Measurements from ENCODE around the gene MTA1. TPM values are rescaled to one million over a fixed set of nuclear protein-coding genes. Genes with fewer than 3 reads are reported as not detected.

The MTA1 gene
- polyA plus RNA-seq, 4 donors: 28.4 to 98.9 (median 51.9) TPM

- FAIRE-seq: no peak
- H3K27ac ChIP-seq (ENCODE audit: low read depth in 1 of 3, low read length in 2 of 3): no peak overlapping the region
- H3K4me1 ChIP-seq (ENCODE audit: control insufficient read depth in 3 of 3, insufficient read depth in 2 of 3, low read depth in 1 of 3, low read length in 2 of 3): no peaks in the 10 kb centered on the region
- WGBS, 3 donors: 95 to 98% (median 97%) methylated on average over 18 to 29 of the region's 29 CpGs
- H3K4me3 ChIP-seq (ENCODE audit: low read depth in 1 of 3, low read length in 3 of 3): no peak overlapping the region
- H3K36me3 ChIP-seq (ENCODE audit: control insufficient read depth in 3 of 3, insufficient read depth in 2 of 3, low read depth in 1 of 3, low read length in 3 of 3): peaks cover 0 to 86% (median 0%) of the 10 kb centered on the region in 3 donors
- DNase-seq: no peak
- H3K27me3 ChIP-seq (ENCODE audit: control insufficient read depth in 3 of 3, insufficient read depth in 3 of 3, low read length in 3 of 3): no peaks in the 10 kb centered on the region
- H3K9me3 ChIP-seq (ENCODE audit: control insufficient read depth in 2 of 2, insufficient read depth in 1 of 2, low read depth in 1 of 2, low read length in 1 of 2): no peaks in the 10 kb centered on the region
Observed at GRCh38 chr14:105384605-105385321, 34.9 kb upstream of the MTA1 start.

- Histone ChIP-seq H3K27me3 (ENCODE audit: control insufficient read depth in 3 of 3, insufficient read depth in 3 of 3, low read length in 3 of 3) (no peaks in the 10 kb centered on the region), H3K9me3 (ENCODE audit: control insufficient read depth in 2 of 2, insufficient read depth in 1 of 2, low read depth in 1 of 2, low read length in 1 of 2) (no peaks in the 10 kb centered on the region), H3K36me3 (ENCODE audit: control insufficient read depth in 3 of 3, insufficient read depth in 2 of 3, low read depth in 1 of 3, low read length in 3 of 3) (peaks cover 0 to 82% (median 0%) of the 10 kb centered on the region in 3 donors), H3K27ac (ENCODE audit: low read depth in 1 of 3, low read length in 2 of 3) (no peak overlapping the region), H3K4me1 (ENCODE audit: control insufficient read depth in 3 of 3, insufficient read depth in 2 of 3, low read depth in 1 of 3, low read length in 2 of 3) (no peaks in the 10 kb centered on the region), H3K4me3 (ENCODE audit: low read depth in 1 of 3, low read length in 3 of 3) (no peak overlapping the region)
- DNase-seq (no peak), FAIRE-seq (no peak)
- 94 to 95% (median 94%) methylated on average over 19 of the region's 19 CpGs for WGBS, 3 donors
Observed at GRCh38 chr14:105385322-105385637, 34.3 kb upstream of the MTA1 start.

GRCh38 chr14:105385698-105386365 is 33.8 kb upstream of the MTA1 start:
- Histone ChIP-seq H3K27ac (ENCODE audit: low read depth in 1 of 3, low read length in 2 of 3) (no peak overlapping the region), H3K4me1 (ENCODE audit: control insufficient read depth in 3 of 3, insufficient read depth in 2 of 3, low read depth in 1 of 3, low read length in 2 of 3) (no peaks in the 10 kb centered on the region), H3K9me3 (ENCODE audit: control insufficient read depth in 2 of 2, insufficient read depth in 1 of 2, low read depth in 1 of 2, low read length in 1 of 2) (no peaks in the 10 kb centered on the region), H3K4me3 (ENCODE audit: low read depth in 1 of 3, low read length in 3 of 3) (no peak overlapping the region), H3K36me3 (ENCODE audit: control insufficient read depth in 3 of 3, insufficient read depth in 2 of 3, low read depth in 1 of 3, low read length in 3 of 3) (peaks cover 0 to 78% (median 0%) of the 10 kb centered on the region in 3 donors), H3K27me3 (ENCODE audit: control insufficient read depth in 3 of 3, insufficient read depth in 3 of 3, low read length in 3 of 3) (no peaks in the 10 kb centered on the region)
- no peak for DNase-seq
- FAIRE-seq: no peak
- WGBS, 3 donors: 88 to 94% (median 91%) methylated on average over 22 of the region's 22 CpGs

- H3K27me3 ChIP-seq (ENCODE audit: control insufficient read depth in 3 of 3, insufficient read depth in 3 of 3, low read length in 3 of 3): no peaks in the 10 kb centered on the region
- DNase-seq (no peak), FAIRE-seq (no peak)
- H3K9me3 ChIP-seq (ENCODE audit: control insufficient read depth in 2 of 2, insufficient read depth in 1 of 2, low read depth in 1 of 2, low read length in 1 of 2): no peaks in the 10 kb centered on the region
- H3K4me3 ChIP-seq (ENCODE audit: low read depth in 1 of 3, low read length in 3 of 3): no peak overlapping the region
- H3K4me1 ChIP-seq (ENCODE audit: control insufficient read depth in 3 of 3, insufficient read depth in 2 of 3, low read depth in 1 of 3, low read length in 2 of 3): no peaks in the 10 kb centered on the region
- H3K27ac ChIP-seq (ENCODE audit: low read depth in 1 of 3, low read length in 2 of 3): no peak overlapping the region
- 92 to 94% (median 93%) methylated on average over 33 of the region's 33 CpGs for WGBS, 3 donors
- H3K36me3 ChIP-seq (ENCODE audit: control insufficient read depth in 3 of 3, insufficient read depth in 2 of 3, low read depth in 1 of 3, low read length in 3 of 3): peaks cover 0 to 77% (median 0%) of the 10 kb centered on the region in 3 donors
Observed at GRCh38 chr14:105386581-105387529, 32.8 kb upstream of the MTA1 start.

GRCh38 chr14:105387530-105387922 is 32.1 kb upstream of the MTA1 start:
- H3K27ac ChIP-seq (ENCODE audit: low read depth in 1 of 3, low read length in 2 of 3): no peak overlapping the region
- H3K36me3 ChIP-seq (ENCODE audit: control insufficient read depth in 3 of 3, insufficient read depth in 2 of 3, low read depth in 1 of 3, low read length in 3 of 3): peaks cover 0 to 74% (median 2%) of the 10 kb centered on the region in 3 donors
- no peaks in the 10 kb centered on the region for H3K27me3 ChIP-seq (ENCODE audit: control insufficient read depth in 3 of 3, insufficient read depth in 3 of 3, low read length in 3 of 3)
- 86 to 94% (median 93%) methylated on average over 10 of the region's 10 CpGs for WGBS, 3 donors
- no peak for DNase-seq
- H3K4me3 ChIP-seq (ENCODE audit: low read depth in 1 of 3, low read length in 3 of 3): no peak overlapping the region
- FAIRE-seq: no peak
- no peaks in the 10 kb centered on the region for H3K9me3 ChIP-seq (ENCODE audit: control insufficient read depth in 2 of 2, insufficient read depth in 1 of 2, low read depth in 1 of 2, low read length in 1 of 2)
- no peaks in the 10 kb centered on the region for H3K4me1 ChIP-seq (ENCODE audit: control insufficient read depth in 3 of 3, insufficient read depth in 2 of 3, low read depth in 1 of 3, low read length in 2 of 3)

GRCh38 chr14:105388110-105388951 is 31.3 kb upstream of the MTA1 start:
- Histone ChIP-seq H3K27me3 (ENCODE audit: control insufficient read depth in 3 of 3, insufficient read depth in 3 of 3, low read length in 3 of 3) (no peaks in the 10 kb centered on the region), H3K36me3 (ENCODE audit: control insufficient read depth in 3 of 3, insufficient read depth in 2 of 3, low read depth in 1 of 3, low read length in 3 of 3) (peaks cover 0 to 73% (median 2%) of the 10 kb centered on the region in 3 donors), H3K27ac (ENCODE audit: low read depth in 1 of 3, low read length in 2 of 3) (no peak overlapping the region), H3K9me3 (ENCODE audit: control insufficient read depth in 2 of 2, insufficient read depth in 1 of 2, low read depth in 1 of 2, low read length in 1 of 2) (no peaks in the 10 kb centered on the region), H3K4me3 (ENCODE audit: low read depth in 1 of 3, low read length in 3 of 3) (no peak overlapping the region), H3K4me1 (ENCODE audit: control insufficient read depth in 3 of 3, insufficient read depth in 2 of 3, low read depth in 1 of 3, low read length in 2 of 3) (no peaks in the 10 kb centered on the region)
- WGBS, 3 donors: 87 to 96% (median 91%) methylated on average over 23 to 25 of the region's 25 CpGs
- FAIRE-seq (no peak), DNase-seq (no peak)

- Histone ChIP-seq H3K9me3 (ENCODE audit: control insufficient read depth in 2 of 2, insufficient read depth in 1 of 2, low read depth in 1 of 2, low read length in 1 of 2) (no peaks in the 10 kb centered on the region), H3K4me1 (ENCODE audit: control insufficient read depth in 3 of 3, insufficient read depth in 2 of 3, low read depth in 1 of 3, low read length in 2 of 3) (no peaks in the 10 kb centered on the region), H3K27me3 (ENCODE audit: control insufficient read depth in 3 of 3, insufficient read depth in 3 of 3, low read length in 3 of 3) (no peaks in the 10 kb centered on the region), H3K4me3 (ENCODE audit: low read depth in 1 of 3, low read length in 3 of 3) (no peak overlapping the region), H3K27ac (ENCODE audit: low read depth in 1 of 3, low read length in 2 of 3) (no peak overlapping the region), H3K36me3 (ENCODE audit: control insufficient read depth in 3 of 3, insufficient read depth in 2 of 3, low read depth in 1 of 3, low read length in 3 of 3) (peaks cover 0 to 66% (median 2%) of the 10 kb centered on the region in 3 donors)
- DNase-seq (no peak), FAIRE-seq (no peak)
- WGBS, 3 donors: 92 to 93% (median 92%) methylated on average over 11 to 16 of the region's 16 CpGs
Observed at GRCh38 chr14:105388976-105389375, 30.7 kb upstream of the MTA1 start.
